Measurements from ENCODE around the gene OR6S1.

The OR6S1 gene

DNA sequence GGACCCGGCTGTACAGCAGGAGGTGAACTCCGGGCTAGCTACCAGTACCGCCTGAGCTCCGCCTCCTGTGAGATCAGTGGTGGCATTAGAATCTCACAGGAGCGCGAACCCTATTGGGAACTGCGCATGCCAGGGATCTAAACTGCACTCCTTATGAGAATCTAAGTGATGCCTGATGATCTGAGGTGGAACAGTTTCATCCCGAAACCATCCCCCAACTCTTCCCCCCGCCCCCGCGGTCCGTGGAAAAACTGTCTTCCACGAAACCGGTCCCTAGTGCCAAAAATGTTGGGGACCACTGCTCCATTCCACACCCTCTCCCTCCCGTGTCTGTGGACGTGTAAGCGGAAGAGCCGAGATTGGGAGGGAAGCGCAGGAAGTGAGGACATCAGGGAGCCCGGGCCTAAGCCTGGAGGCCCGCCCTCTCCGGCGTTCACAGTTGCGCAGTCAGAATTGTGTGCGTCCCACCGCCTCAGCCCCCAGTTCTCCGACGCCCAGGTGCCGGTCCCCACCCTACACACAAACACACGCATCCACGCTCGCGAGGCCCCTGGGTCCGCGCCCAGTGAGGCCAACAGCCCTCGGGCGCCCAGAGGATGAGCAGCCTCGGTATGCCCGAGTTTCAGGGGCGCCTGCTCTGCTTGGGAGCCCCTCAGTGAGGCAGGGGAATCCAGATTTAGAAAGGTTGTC lies 41.1 kb upstream of the OR6S1 start:
- Histone ChIP-seq H3K4me1 (ENCODE audit: control insufficient read depth, insufficient read depth, low read length) (no peaks in the 10 kb centered on the region), H3K4me3 (ENCODE audit: low read length) (peak overlapping the region; percentile 86), H3K27ac (ENCODE audit: low read length) (no peak overlapping the region), H3K36me3 (ENCODE audit: control insufficient read depth, insufficient read depth, low read length) (no peaks in the 10 kb centered on the region), H3K27me3 (ENCODE audit: control insufficient read depth, insufficient read depth, low read length) (no peaks in the 10 kb centered on the region), H3K9me3 (ENCODE audit: control insufficient read depth, insufficient read depth, low read length) (no peaks in the 10 kb centered on the region)
- WGBS (ENCODE audit: insufficient coverage, insufficient read length) = no CpG with 5 or more reads among the region's 40 CpGs
- DNase-seq (ENCODE audit: low read depth, low spot score) = no peak

DNA sequence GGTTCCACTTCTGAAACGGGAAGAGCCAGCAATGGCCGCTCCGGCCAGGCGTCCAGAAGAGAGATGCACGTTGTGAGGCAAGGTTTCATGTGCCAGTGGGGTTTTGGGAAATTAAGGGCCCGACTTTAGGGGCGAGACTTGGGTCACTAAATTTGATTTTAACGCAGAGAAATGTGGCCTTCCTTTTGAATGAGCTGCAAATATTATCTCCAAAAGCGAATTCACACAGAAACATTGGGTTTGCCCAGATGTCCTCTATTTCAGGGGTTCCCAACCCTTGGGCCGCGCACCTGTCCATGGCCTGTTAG lies 40.6 kb upstream of the OR6S1 start:
- H3K27ac ChIP-seq (ENCODE audit: low read length) = no peak overlapping the region
- no CpG with 5 or more reads among the region's 11 CpGs for WGBS (ENCODE audit: insufficient coverage, insufficient read length)
- H3K9me3 ChIP-seq (ENCODE audit: control insufficient read depth, insufficient read depth, low read length) = no peaks in the 10 kb centered on the region
- H3K27me3 ChIP-seq (ENCODE audit: control insufficient read depth, insufficient read depth, low read length) = no peaks in the 10 kb centered on the region
- H3K36me3 ChIP-seq (ENCODE audit: control insufficient read depth, insufficient read depth, low read length) = no peaks in the 10 kb centered on the region
- peak overlapping the region; percentile 86; the same call in 1 of the 2 replicates for H3K4me3 ChIP-seq (ENCODE audit: low read length)
- no peaks in the 10 kb centered on the region for H3K4me1 ChIP-seq (ENCODE audit: control insufficient read depth, insufficient read depth, low read length)
- no peak for DNase-seq (ENCODE audit: low read depth, low spot score)

DNA sequence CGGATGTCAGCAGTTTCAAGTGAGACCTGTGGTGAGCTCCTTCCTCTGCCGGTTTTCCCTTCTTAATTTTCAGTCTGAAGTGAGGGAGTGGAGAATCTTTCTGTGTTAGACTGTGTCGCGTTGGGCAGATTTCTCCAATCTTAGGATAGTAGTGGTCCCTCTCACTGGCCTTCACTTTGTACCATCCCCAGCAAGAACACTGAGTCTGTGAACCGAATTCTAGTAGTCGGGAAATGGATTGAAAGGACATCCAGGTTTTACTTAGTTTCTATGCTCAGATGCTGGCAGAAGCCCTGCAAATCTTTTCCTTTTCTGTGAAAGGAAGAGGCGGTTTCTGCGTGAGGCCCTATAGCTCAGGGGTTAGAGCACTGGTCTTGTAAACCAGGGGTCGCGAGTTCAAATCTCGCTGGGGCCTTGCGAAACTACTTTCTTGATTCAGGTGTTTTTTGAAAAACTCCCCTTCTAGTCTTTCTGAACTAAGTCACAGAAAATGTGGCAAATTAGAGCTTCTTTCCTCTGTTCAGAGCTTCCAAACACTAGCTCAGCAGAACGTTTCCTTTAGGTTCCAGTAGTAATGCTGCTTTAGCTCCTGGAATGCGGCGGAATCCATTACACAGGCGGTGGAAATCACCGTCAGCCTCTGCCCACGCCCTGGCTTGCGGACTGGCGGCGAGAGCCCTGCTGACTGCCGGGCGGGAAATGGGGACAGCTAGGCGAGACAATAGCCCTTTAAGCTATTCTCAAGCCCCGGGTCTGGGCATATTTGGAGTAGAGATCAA lies 40.0 kb upstream of the OR6S1 start:
- H3K27ac ChIP-seq (ENCODE audit: low read length) = no peak overlapping the region
- no peak for DNase-seq (ENCODE audit: low read depth, low spot score)
- H3K4me3 ChIP-seq (ENCODE audit: low read length) = peak overlapping the region; percentile 86; the same call in 1 of the 2 replicates
- no peaks in the 10 kb centered on the region for H3K36me3 ChIP-seq (ENCODE audit: control insufficient read depth, insufficient read depth, low read length)
- no CpG with 5 or more reads among the region's 25 CpGs for WGBS (ENCODE audit: insufficient coverage, insufficient read length)
- H3K9me3 ChIP-seq (ENCODE audit: control insufficient read depth, insufficient read depth, low read length) = no peaks in the 10 kb centered on the region
- no peaks in the 10 kb centered on the region for H3K27me3 ChIP-seq (ENCODE audit: control insufficient read depth, insufficient read depth, low read length)
- H3K4me1 ChIP-seq (ENCODE audit: control insufficient read depth, insufficient read depth, low read length) = no peaks in the 10 kb centered on the region

DNA sequence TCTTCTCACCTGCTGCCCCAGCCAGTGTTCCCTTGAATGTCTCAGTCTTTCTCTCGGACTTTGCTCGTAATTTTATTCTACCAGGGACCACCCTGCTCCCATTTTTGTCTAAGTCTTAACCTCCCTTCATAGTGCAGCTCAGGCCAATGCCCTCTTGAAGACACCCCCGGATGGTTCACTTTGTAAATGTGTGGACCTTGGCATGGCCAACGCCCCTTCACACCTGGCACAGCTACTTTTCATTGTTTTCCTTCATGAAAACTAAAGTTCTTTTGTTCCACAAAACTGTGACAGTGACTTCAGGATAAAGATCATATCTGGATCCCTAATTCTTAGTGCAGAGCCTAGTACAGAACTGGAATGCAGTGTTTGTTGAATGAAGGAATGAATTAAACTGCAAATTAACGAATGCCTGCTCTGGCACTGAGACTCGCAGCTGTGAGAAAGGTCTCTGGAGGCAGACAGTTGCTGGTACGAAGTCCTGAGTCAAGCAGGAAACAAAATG lies 39.4 kb upstream of the OR6S1 start:
- H3K27ac ChIP-seq (ENCODE audit: low read length) = no peak overlapping the region
- H3K9me3 ChIP-seq (ENCODE audit: control insufficient read depth, insufficient read depth, low read length) = no peaks in the 10 kb centered on the region
- peak overlapping the region; percentile 86; the same call in 1 of the 2 replicates for H3K4me3 ChIP-seq (ENCODE audit: low read length)
- no peaks in the 10 kb centered on the region for H3K27me3 ChIP-seq (ENCODE audit: control insufficient read depth, insufficient read depth, low read length)
- no peaks in the 10 kb centered on the region for H3K36me3 ChIP-seq (ENCODE audit: control insufficient read depth, insufficient read depth, low read length)
- WGBS (ENCODE audit: insufficient coverage, insufficient read length) = no CpG with 5 or more reads among the region's 7 CpGs
- H3K4me1 ChIP-seq (ENCODE audit: control insufficient read depth, insufficient read depth, low read length) = no peaks in the 10 kb centered on the region
- DNase-seq (ENCODE audit: low read depth, low spot score) = no peak

DNA sequence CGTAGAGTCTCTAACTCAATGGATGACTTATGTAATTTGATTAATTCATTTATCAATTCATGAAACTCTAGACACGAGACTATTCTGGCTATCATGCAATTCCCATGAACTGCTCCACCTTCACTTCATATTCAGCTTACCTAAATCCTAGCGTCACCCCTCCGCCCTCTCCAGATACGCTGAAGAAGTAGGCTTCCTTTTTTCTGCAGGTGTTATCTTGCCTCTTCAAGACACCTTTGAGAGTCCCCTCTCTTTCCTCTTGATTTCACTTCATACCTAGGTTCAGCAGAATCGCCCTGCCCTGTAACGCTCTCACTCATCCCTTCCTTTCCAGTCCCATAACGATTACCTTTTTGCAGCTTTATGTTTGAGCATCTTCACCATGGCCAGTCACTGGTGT lies 38.9 kb upstream of the OR6S1 start:
- H3K27me3 ChIP-seq (ENCODE audit: control insufficient read depth, insufficient read depth, low read length) = no peaks in the 10 kb centered on the region
- H3K4me1 ChIP-seq (ENCODE audit: control insufficient read depth, insufficient read depth, low read length) = no peaks in the 10 kb centered on the region
- WGBS (ENCODE audit: insufficient coverage, insufficient read length) = no CpG with 5 or more reads among the region's 8 CpGs
- no peak for DNase-seq (ENCODE audit: low read depth, low spot score)
- no peak overlapping the region for H3K27ac ChIP-seq (ENCODE audit: low read length)
- no peaks in the 10 kb centered on the region for H3K36me3 ChIP-seq (ENCODE audit: control insufficient read depth, insufficient read depth, low read length)
- no peak overlapping the region for H3K4me3 ChIP-seq (ENCODE audit: low read length)
- no peaks in the 10 kb centered on the region for H3K9me3 ChIP-seq (ENCODE audit: control insufficient read depth, insufficient read depth, low read length)

DNA sequence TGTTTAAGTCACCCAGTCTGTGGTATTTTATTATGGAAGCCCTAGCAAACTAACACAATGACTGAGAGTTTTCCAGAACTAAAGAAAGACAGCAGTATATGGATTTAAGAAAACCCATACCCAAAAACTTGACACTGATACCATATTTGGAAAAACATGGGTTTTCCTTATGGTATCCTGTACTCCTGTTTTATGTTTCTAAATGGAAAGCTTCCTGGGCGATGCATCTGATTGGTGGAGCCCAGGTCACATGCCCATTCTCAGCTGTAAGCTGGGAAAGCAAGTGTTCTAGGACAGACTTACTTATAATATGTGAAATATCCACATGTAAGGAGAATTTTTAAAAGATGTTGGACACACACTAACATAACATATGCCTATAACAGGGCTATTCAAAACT lies 38.4 kb upstream of the OR6S1 start:
- WGBS (ENCODE audit: insufficient coverage, insufficient read length) = no CpG with 5 or more reads among the region's 1 CpG
- no peak for DNase-seq (ENCODE audit: low read depth, low spot score)
- no peaks in the 10 kb centered on the region for H3K9me3 ChIP-seq (ENCODE audit: control insufficient read depth, insufficient read depth, low read length)
- H3K27me3 ChIP-seq (ENCODE audit: control insufficient read depth, insufficient read depth, low read length) = no peaks in the 10 kb centered on the region
- no peaks in the 10 kb centered on the region for H3K36me3 ChIP-seq (ENCODE audit: control insufficient read depth, insufficient read depth, low read length)
- H3K4me1 ChIP-seq (ENCODE audit: control insufficient read depth, insufficient read depth, low read length) = no peaks in the 10 kb centered on the region
- H3K4me3 ChIP-seq (ENCODE audit: low read length) = no peak overlapping the region
- no peak overlapping the region for H3K27ac ChIP-seq (ENCODE audit: low read length)

DNA sequence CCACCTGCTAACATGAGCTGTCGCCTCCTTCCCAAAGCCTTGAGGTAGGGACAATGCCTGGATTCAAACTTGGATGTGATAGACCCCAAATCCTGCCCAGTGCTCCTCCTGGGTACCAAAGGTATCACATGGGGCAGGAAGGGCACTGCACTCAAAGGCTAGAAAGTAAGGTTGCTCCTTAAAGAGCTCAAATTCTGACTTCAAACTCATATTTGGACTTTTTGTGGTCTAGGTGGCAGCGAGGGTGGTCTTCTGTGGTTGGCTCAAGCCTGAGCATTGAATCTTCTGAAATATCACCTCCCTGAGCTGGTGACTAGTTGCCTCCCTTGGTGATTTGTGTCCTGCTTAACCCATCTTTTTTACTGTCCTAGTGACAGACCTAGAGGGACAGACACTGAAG lies 34.6 kb upstream of the OR6S1 start:
- no peaks in the 10 kb centered on the region for H3K4me1 ChIP-seq (ENCODE audit: control insufficient read depth, insufficient read depth, low read length)
- no CpG with 5 or more reads among the region's 2 CpGs for WGBS (ENCODE audit: insufficient coverage, insufficient read length)
- no peak overlapping the region for H3K27ac ChIP-seq (ENCODE audit: low read length)
- no peak for DNase-seq (ENCODE audit: low read depth, low spot score)
- no peaks in the 10 kb centered on the region for H3K36me3 ChIP-seq (ENCODE audit: control insufficient read depth, insufficient read depth, low read length)
- no peaks in the 10 kb centered on the region for H3K9me3 ChIP-seq (ENCODE audit: control insufficient read depth, insufficient read depth, low read length)
- no peak overlapping the region for H3K4me3 ChIP-seq (ENCODE audit: low read length)
- no peaks in the 10 kb centered on the region for H3K27me3 ChIP-seq (ENCODE audit: control insufficient read depth, insufficient read depth, low read length)

DNA sequence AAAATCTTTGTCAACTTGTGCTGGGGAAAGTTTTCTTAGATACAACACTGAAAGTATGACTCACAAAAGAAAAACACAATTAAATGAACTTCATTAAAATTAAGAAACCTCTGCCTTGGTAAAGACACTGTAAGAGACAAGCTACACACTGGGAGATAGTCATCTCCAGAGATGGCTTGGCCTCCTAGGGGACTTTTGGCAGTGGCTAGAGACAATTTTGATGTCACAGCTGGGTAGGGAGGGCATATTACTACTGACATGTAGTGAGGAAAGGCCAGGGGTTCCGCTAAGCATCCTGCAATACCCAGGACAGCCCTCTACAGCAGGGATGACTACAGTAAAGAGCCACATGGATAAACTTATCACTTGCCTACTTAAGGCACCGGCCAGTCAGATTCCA lies 34.2 kb upstream of the OR6S1 start:
- DNase-seq (ENCODE audit: low read depth, low spot score) = no peak
- H3K27me3 ChIP-seq (ENCODE audit: control insufficient read depth, insufficient read depth, low read length) = no peaks in the 10 kb centered on the region
- no CpG with 5 or more reads among the region's 2 CpGs for WGBS (ENCODE audit: insufficient coverage, insufficient read length)
- H3K4me1 ChIP-seq (ENCODE audit: control insufficient read depth, insufficient read depth, low read length) = no peaks in the 10 kb centered on the region
- no peaks in the 10 kb centered on the region for H3K36me3 ChIP-seq (ENCODE audit: control insufficient read depth, insufficient read depth, low read length)
- H3K27ac ChIP-seq (ENCODE audit: low read length) = no peak overlapping the region
- no peak overlapping the region for H3K4me3 ChIP-seq (ENCODE audit: low read length)
- H3K9me3 ChIP-seq (ENCODE audit: control insufficient read depth, insufficient read depth, low read length) = no peaks in the 10 kb centered on the region

DNA sequence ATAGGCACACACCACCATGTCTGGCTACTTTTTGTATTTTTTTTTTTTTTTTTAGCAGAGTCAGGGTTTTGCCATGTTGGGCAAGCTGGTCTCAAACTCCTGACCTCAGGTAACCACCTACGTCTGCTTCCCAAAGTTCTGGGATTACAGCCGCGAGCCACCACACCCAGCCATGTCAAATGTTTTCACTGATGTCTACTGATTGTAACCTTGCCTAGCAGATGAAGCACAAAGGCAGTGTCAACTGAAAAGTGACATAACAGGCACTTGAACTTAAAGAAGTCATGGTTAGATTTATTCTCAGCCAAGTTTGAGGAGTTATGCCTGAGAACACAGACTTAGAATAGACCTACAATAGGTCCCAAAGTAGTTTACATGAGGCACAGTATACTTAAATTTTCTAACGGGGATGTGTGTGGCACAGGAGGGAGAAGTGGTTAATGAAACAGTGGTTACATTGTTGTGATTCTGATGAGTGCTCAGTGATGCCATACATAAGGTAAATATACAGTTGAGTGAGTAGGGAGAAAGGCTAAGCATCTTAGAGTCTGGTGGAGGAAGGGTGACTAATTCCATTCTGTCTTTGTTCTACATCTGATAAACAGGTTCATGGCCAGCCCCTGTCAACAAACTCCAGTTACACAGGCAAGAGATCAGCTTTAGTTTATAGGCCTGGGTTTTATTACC lies 30.2 kb upstream of the OR6S1 start:
- no peak for DNase-seq (ENCODE audit: low read depth, low spot score)
- no CpG with 5 or more reads among the region's 4 CpGs for WGBS (ENCODE audit: insufficient coverage, insufficient read length)
- no peaks in the 10 kb centered on the region for H3K27me3 ChIP-seq (ENCODE audit: control insufficient read depth, insufficient read depth, low read length)

DNA sequence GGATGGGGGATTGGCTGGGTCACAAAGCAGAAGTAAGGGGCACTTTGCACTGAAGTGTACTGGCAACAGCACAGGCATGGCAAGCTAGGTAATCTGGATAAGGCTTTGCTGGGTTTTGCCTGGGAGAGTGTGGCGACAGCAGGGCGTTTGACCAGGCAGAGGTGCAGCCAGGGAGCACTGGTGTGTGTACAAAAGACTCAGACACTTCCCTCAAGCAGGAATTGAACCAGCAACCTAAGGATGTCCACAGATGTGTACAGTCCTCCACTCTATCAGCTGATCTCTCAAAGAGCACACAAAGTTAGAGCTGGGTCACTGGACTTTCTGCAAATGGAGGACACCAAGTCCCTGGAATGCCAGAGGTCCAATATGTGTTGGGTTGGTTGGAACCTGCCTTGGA lies 27.5 kb upstream of the OR6S1 start:
- Histone ChIP-seq H3K36me3 (ENCODE audit: control insufficient read depth, insufficient read depth, low read length) (no peaks in the 10 kb centered on the region), H3K9me3 (ENCODE audit: control insufficient read depth, insufficient read depth, low read length) (no peaks in the 10 kb centered on the region), H3K27me3 (ENCODE audit: control insufficient read depth, insufficient read depth, low read length) (no peaks in the 10 kb centered on the region), H3K4me3 (ENCODE audit: low read length) (no peak overlapping the region), H3K4me1 (ENCODE audit: control insufficient read depth, insufficient read depth, low read length) (no peaks in the 10 kb centered on the region), H3K27ac (ENCODE audit: low read length) (no peak overlapping the region)
- no CpG with 5 or more reads among the region's 2 CpGs for WGBS (ENCODE audit: insufficient coverage, insufficient read length)
- DNase-seq (ENCODE audit: low read depth, low spot score) = no peak

More for the DNA sequence above, 30.2 kb upstream of the OR6S1 start:
- Histone ChIP-seq H3K4me1 (ENCODE audit: control insufficient read depth, insufficient read depth, low read length) (no peaks in the 10 kb centered on the region), H3K9me3 (ENCODE audit: control insufficient read depth, insufficient read depth, low read length) (no peaks in the 10 kb centered on the region), H3K27ac (ENCODE audit: low read length) (no peak overlapping the region), H3K4me3 (ENCODE audit: low read length) (no peak overlapping the region), H3K36me3 (ENCODE audit: control insufficient read depth, insufficient read depth, low read length) (no peaks in the 10 kb centered on the region)
